B cell (primary cell): ENCODE measurements around the gene POU6F1. TPM values are rescaled to one million over a fixed set of nuclear protein-coding genes. Genes with fewer than 3 reads are reported as not detected.

ENCODE experiments used
- ATAC-seq: fragments of 200-7000 bp; cut with Tn5 transposase; one replicate; pipeline ENCODE4 v1.10.0; 2021; ENCODE audit warnings: low read depth, mild to moderate bottlenecking, moderate number of reproducible peaks, moderate library complexity
- CTCF ChIA-PET: fragments of 350-600 bp; sonication (Branson Sonifier 250); formaldehyde crosslinking; loops from one replicate; lab custom pipeline; 2021; ENCODE audit warnings: antibody characterized with exemption, inconsistent platforms; lab: Charles Lee
- POLR2A ChIA-PET: fragments of 350-600 bp; sonication (Branson Sonifier 250); formaldehyde crosslinking; loops from one replicate; lab custom pipeline; 2021; ENCODE audit warnings: antibody characterized with exemption; lab: Charles Lee
- DNase-seq: peaks from one replicate; pipeline ENCODE4 v3.0.0; 2013
- H2AFZ ChIP-seq: 2 replicates; pipeline ENCODE4 v1.6.1; 2012; ENCODE audit warnings: mild to moderate bottlenecking, low read depth, low read length; ENCODE audit not compliant: insufficient read depth, poor library complexity, severe bottlenecking
- H3K27ac ChIP-seq, 2 donors: 1 replicate in 1 of 2; 2 replicates in 1 of 2; pipeline ENCODE4 v1.5.1; 2012 to 2013; ENCODE audit warnings: low read length in 2 of 2, mild to moderate bottlenecking in 2 of 2, moderate library complexity in 1 of 2
- H3K27me3 ChIP-seq, 4 experiments: fragments of 200-600 bp in 1 of 4; sonication (generic) in 1 of 4; replicated peaks in 1 of 4; 1 replicate in 2 of 4; 2 replicates in 2 of 4; pipeline versions ENCODE4 v1.6.1 to v1.7.0; 2013 to 2016; ENCODE audit warnings: low read length in 3 of 4, mild to moderate bottlenecking in 2 of 4, mixed read lengths in 1 of 4, moderate library complexity in 1 of 4; ENCODE audit not compliant: insufficient read depth in 4 of 4, control insufficient read depth in 3 of 4; ENCODE audit errors: control extremely low read depth in 1 of 4
- H3K36me3 ChIP-seq, 2 experiments: replicated peaks in 1 of 2; 1 replicate in 1 of 2; 2 replicates in 1 of 2; pipeline versions ENCODE4 v1.6.1 to v1.7.1; 2013; ENCODE audit warnings: low read length in 1 of 2; ENCODE audit not compliant: insufficient read depth in 2 of 2, control insufficient read depth in 1 of 2; ENCODE audit errors: control extremely low read depth in 1 of 2, extremely low read depth in 1 of 2
- H3K4me1 ChIP-seq, 2 donors: fragments of 200-600 bp in 1 of 2; sonication (generic) in 1 of 2; 1 replicate in 1 of 2; 2 replicates in 1 of 2; pipeline versions ENCODE4 v1.5.1 to v1.6.1; 2013 to 2017; ENCODE audit warnings: low read length in 2 of 2; ENCODE audit not compliant: control insufficient read depth in 2 of 2, insufficient read depth in 2 of 2
- H3K4me2 ChIP-seq: replicated peaks from 2 replicates; pipeline ENCODE3; 2012; ENCODE audit warnings: mild to moderate bottlenecking, low read depth, low read length; ENCODE audit not compliant: poor library complexity, severe bottlenecking
- H3K4me3 ChIP-seq, 5 experiments: fragments of 200-600 bp in 1 of 5; sonication (generic) in 1 of 5; 1 replicate in 3 of 5; 2 replicates in 2 of 5; pipeline versions ENCODE4 v1.5.1 to v1.7.0; 2011 to 2016; ENCODE audit warnings: low read length in 4 of 5, mild to moderate bottlenecking in 4 of 5, low read depth in 2 of 5, control low read depth in 1 of 5, moderate library complexity in 1 of 5; ENCODE audit not compliant: insufficient read depth in 1 of 5; ENCODE audit errors: control extremely low read depth in 1 of 5, extremely low read depth in 1 of 5
- H3K79me2 ChIP-seq: fragments of 200-600 bp; sonication (generic); one replicate; pipeline ENCODE4 v1.6.0; 2016; ENCODE audit warnings: low read length; ENCODE audit not compliant: control insufficient read depth, insufficient read depth
- H3K9ac ChIP-seq: fragments of 200-600 bp; sonication (generic); 2 replicates; pipeline ENCODE4 v1.6.1; 2017; ENCODE audit warnings: mild to moderate bottlenecking, low read length, moderate library complexity
- H3K9me3 ChIP-seq, 3 donors: one replicate each; pipeline versions ENCODE4 v1.6.1 to v1.7.1; 2013; ENCODE audit warnings: low read length in 2 of 3; ENCODE audit not compliant: control insufficient read depth in 2 of 3, insufficient read depth in 1 of 3; ENCODE audit errors: control extremely low read depth in 1 of 3
- H4K20me1 ChIP-seq: 2 replicates; pipeline ENCODE4 v1.6.0; 2012; ENCODE audit warnings: mild to moderate bottlenecking, low read length; ENCODE audit not compliant: insufficient read depth, control insufficient read depth, poor library complexity, severe bottlenecking
- H3K27ac Mint-ChIP-seq: one replicate; pipeline ENCODE4 v1.8.0; 2021; ENCODE audit warnings: mixed read lengths
- H3K27me3 Mint-ChIP-seq: one replicate; pipeline ENCODE4 v1.8.0; 2021; ENCODE audit warnings: mixed read lengths
- H3K4me1 Mint-ChIP-seq: one replicate; pipeline ENCODE4 v1.8.0; 2021; ENCODE audit warnings: mixed read lengths
- H3K4me3 Mint-ChIP-seq: one replicate; pipeline ENCODE4 v1.8.0; 2021; ENCODE audit warnings: mixed read lengths
- H3K9me3 Mint-ChIP-seq: one replicate; pipeline ENCODE4 v1.8.0; 2022; ENCODE audit warnings: mixed read lengths; ENCODE audit not compliant: insufficient read depth
- CTCF ChIP-seq: fragments of 200-600 bp; IDR thresholded peaks from one replicate; pipeline ENCODE4 v1.8.0; 2022; ENCODE audit warnings: antibody characterized with exemption, mild to moderate bottlenecking
- EZH2 ChIP-seq: IDR thresholded peaks from 2 replicates; pipeline ENCODE4 v1.6.1; 2012; ENCODE audit warnings: borderline replicate concordance, low read depth, mild to moderate bottlenecking, moderate library complexity, low read length; ENCODE audit not compliant: insufficient read depth, poor library complexity, severe bottlenecking
- WGBS: methylation state at CpG from one replicate; pipeline ENCODE4 v1.1.5; 2013; ENCODE audit warnings: missing lambda C conversion rate; ENCODE audit not compliant: insufficient coverage; 5-methylcytosine and 5-hydroxymethylcytosine counted together
- intact Hi-C: fragments of 100-400 bp; cut with micrococcal nuclease; formaldehyde crosslinking; loops from one replicate; pipeline ENCODE4 v1.10.0; 2022
- polyA plus RNA-seq: library from polyadenylated mRNA; depleted of rRNA; stranded (reverse); fragments of >200 nt; gene quantifications from 2 replicates; pipeline ENCODE4 v1.2.3, GENCODE V29; 2012
- total RNA-seq, 2 donors: library from RNA; stranded (reverse); fragments of 120-200 nt in 1 of 2; gene quantifications; 1 replicate in 1 of 2; 2 replicates in 1 of 2; pipeline versions ENCODE4 v1.2.3 to v1.2.4, GENCODE V29; 2013 to 2022

POU6F1 gene
- total and polyA plus RNA-seq, 2 donors (not counting 1 experiment from before 2014, with no cell fraction given) = 27.7 to 62.6 TPM

GRCh38 chr12:51183349-51183748 lies 34.5 kb downstream of the POU6F1 start:
- DNase-seq = no peak
- Mint-ChIP-seq H3K4me3 (no peak overlapping the region), H3K27me3 (no peaks in the 10 kb centered on the region), H3K4me1 (peaks cover 19% of the 10 kb centered on the region), H3K9me3 (no peaks in the 10 kb centered on the region), H3K27ac (no peak overlapping the region)
- ChIA-PET POLR2A (no interaction called here), CTCF (no interaction called here)
- no peak for ATAC-seq
- Histone ChIP-seq H3K27me3 (no peaks in the 10 kb centered on the region), H3K27ac (no peak overlapping the region), H3K4me3 (no peak overlapping the region), H3K79me2 (no peaks in the 10 kb centered on the region), H3K4me2 (no peak overlapping the region), H4K20me1 (no peaks in the 10 kb centered on the region), H3K9me3 (no peaks in the 10 kb centered on the region), H3K4me1 (peaks cover 19 to 22% of the 10 kb centered on the region in 2 donors), H3K36me3 (no peaks in the 10 kb centered on the region), H2AFZ (no peak overlapping the region), H3K9ac (no peak overlapping the region)
- no peak for TF ChIP-seq CTCF
- no peak for TF ChIP-seq EZH2
- intact Hi-C loops = no loop called here
- WGBS = 94% methylated on average over 2 of the region's 3 CpGs

GRCh38 chr12:51181558-51181957 lies 36.3 kb downstream of the POU6F1 start:
- ChIA-PET POLR2A (no interaction called here), CTCF (no interaction called here)
- no peaks in the 10 kb centered on the region for H4K20me1 ChIP-seq
- no peak for TF ChIP-seq EZH2
- TF ChIP-seq CTCF = no peak
- no peak overlapping the region for H3K4me3 ChIP-seq
- Mint-ChIP-seq H3K27ac (no peak overlapping the region), H3K4me1 (peaks cover 2% of the 10 kb centered on the region), H3K9me3 (no peaks in the 10 kb centered on the region), H3K27me3 (no peaks in the 10 kb centered on the region), H3K4me3 (no peak overlapping the region)
- H3K9me3 ChIP-seq = no peaks in the 10 kb centered on the region
- no peak overlapping the region for H2AFZ ChIP-seq
- H3K4me1 ChIP-seq = peaks cover under 1 to 4% of the 10 kb centered on the region in 2 donors
- 93% methylated on average over 2 of the region's 5 CpGs for WGBS
- H3K27me3 ChIP-seq = no peaks in the 10 kb centered on the region
- no peak for DNase-seq
- H3K79me2 ChIP-seq = no peaks in the 10 kb centered on the region
- no peak overlapping the region for H3K27ac ChIP-seq
- H3K9ac ChIP-seq = no peak overlapping the region
- no peak overlapping the region for H3K4me2 ChIP-seq
- intact Hi-C loops = no loop called here
- ATAC-seq = no peak
- H3K36me3 ChIP-seq = no peaks in the 10 kb centered on the region
